HS-5 (cell line): ENCODE results near the gene PTPN12.
"Not testable (repeated sequence)": the region's sequence is repeated elsewhere in the genome, so short reads cannot be mapped to it uniquely, and the experiment has no call there.

ENCODE experiments used
- DNase-seq: peaks from one replicate; pipeline ENCODE4 v3.0.0-alpha.2; 2012; ENCODE audit warnings: low read depth

The PTPN12 gene

DNA sequence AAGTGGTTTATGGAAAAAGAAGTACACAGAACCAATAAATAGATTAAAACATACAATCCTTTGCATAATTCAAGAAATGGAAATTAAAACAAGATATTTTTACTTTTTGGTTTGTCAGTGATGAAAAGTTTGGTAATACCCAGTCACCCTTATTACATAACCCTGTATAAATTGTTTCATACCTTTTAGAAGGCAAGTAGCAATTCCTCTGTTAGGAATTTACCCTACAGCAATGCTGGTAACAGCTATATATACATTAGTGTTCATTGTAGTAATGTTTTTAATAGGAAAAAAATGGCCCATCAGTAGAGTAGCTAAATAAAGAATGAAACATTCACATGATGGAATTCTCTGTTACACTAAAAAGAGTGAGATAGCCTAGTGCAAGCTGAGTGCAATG lies 42.7 kb downstream of the PTPN12 start:
- DNase-seq: no peak

DNA sequence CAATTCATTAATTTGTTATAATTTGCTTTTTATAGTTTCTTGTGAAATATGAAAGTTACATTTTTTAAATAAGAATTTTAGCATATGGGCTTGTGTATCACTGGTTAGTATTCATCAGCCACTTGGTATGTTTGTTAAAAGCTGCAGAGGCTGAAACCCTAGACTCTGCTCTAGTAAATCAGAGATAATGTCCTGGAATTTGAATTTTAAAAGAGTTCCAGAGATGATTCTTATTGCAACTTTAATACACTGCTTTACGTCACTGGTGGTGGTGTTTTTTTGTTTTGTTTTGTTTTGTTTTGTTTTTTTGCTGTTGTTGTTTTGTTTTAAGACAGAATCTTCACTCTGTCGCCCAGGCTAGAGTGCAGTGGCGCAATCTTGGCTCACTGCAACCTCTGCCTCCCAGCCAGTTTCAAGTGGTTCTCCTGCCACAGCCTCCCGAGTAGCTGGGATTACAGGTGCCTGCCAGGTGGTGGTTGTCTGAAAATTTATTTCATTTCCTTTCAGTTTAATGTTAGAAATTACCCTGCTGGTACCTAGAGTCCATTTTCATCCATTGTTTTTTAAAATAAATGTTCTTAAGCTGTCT lies 43.8 kb downstream of the PTPN12 start:
- no peak for DNase-seq

DNA sequence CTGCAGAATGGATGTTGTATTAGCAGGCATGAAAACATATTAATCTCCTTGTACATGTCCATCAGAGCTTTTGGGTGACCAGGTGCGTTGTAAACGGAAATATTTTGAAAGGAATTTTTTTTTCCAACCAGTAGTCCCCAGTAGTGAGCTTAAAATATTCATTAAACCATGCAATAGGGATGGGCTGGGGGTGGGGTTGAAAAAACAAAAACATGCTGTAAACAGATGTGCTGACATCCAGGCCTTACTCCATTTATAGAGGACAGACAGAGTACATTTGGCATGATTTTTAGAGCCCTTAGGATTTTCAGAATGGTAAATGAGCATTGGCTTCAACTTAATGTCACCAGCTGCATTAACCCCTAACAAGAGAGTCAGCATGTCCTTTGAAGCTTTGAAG lies 50.2 kb downstream of the PTPN12 start:
- no peak for DNase-seq

DNA sequence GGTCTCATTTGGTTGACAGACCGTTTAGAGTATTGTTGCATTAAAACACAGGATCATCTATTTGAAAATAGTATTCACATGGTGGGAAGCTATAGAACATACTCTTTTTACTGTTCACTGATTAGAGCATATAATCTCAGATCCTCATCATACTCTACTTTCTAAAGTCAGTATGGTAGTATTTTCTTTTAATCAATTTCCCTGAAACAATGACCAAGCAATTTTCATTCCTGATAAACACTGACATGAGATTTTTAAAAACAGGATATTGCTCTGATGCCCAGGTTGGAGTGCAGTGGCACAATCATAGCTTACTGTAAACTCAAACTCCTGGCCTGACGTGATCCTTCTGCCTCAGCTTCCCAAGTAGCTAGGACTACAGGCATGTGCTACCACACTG lies 63.9 kb downstream of the PTPN12 start:
- no peak for DNase-seq

DNA sequence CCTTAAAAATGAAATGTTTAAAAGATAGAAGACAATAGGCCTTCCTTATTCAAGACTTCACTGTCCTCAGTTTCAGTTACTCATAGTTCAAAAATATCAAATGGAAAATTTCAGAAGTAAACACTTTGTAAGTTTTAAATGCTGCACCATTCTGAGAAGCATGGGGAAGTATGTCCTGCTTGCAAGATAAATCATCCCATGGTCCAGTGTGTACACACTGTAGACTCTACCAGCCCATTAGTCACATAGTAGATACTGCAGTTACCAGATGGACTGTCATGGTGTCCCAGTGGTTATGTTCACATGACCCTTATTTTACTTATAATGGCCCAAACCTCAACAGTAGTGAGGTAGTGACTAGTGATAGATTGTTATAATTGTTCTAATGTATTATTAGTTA lies 69.5 kb downstream of the PTPN12 start:
- DNase-seq: no peak

DNA sequence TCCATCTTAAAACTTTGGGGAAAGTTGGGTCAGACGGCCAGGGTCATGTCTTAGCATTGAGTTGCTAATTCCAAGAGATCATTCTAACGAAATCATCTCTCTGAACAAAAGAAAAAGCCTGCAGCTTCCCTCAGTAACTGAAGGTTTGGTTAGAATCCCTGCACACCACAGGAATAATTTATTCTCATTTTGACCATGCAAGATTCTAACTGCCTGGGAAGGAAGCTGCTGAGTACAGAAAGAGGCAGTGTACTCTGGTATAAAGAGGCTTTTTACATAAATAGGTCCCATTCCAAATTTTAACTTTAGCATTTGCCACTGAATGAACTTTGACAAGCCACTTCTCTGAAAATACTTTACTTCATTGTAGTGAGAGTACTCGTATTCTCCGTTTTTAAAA lies 82.2 kb downstream of the PTPN12 start:
- DNase-seq: no peak

DNA sequence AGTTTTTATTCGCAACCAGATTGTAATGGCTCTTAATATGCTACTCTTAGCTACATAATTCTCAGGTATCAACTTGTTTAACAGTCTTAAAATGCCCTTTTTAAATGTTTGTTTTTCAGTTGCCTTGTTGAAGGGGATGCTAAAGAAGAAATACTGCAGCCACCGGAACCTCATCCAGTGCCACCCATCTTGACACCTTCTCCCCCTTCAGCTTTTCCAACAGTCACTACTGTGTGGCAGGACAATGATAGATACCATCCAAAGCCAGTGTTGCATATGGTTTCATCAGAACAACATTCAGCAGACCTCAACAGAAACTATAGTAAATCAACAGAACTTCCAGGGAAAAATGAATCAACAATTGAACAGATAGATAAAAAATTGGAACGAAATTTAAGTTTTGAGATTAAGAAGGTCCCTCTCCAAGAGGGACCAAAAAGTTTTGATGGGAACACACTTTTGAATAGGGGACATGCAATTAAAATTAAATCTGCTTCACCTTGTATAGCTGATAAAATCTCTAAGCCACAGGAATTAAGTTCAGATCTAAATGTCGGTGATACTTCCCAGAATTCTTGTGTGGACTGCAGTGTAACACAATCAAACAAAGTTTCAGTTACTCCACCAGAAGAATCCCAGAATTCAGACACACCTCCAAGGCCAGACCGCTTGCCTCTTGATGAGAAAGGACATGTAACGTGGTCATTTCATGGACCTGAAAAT lies 89.7 kb downstream of the PTPN12 start:
- no peak for DNase-seq

DNA sequence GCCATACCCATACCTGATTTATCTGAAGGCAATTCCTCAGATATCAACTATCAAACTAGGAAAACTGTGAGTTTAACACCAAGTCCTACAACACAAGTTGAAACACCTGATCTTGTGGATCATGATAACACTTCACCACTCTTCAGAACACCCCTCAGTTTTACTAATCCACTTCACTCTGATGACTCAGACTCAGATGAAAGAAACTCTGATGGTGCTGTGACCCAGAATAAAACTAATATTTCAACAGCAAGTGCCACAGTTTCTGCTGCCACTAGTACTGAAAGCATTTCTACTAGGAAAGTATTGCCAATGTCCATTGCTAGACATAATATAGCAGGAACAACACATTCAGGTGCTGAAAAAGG lies 90.2 kb downstream of the PTPN12 start:
- no peak for DNase-seq

DNA sequence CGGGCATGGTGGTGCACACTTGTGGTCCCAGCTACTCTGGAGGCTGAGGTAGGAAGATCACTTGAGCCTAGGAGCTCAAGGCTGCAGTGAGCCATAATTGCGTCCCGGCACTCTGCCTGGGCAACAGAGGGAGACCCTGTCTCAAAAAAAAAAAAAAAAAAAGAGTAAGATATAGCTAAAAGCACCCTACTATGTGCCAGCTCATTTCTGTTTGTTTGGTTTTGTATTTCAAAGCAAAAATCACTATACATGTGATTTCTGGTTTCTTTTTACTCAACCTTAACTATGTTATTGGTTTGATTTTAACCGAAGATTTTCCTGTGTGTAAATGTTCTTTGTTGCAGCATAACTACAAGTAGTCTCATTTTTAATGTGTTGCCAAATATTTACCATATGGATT lies 92.7 kb downstream of the PTPN12 start:
- DNase-seq: no peak

DNA sequence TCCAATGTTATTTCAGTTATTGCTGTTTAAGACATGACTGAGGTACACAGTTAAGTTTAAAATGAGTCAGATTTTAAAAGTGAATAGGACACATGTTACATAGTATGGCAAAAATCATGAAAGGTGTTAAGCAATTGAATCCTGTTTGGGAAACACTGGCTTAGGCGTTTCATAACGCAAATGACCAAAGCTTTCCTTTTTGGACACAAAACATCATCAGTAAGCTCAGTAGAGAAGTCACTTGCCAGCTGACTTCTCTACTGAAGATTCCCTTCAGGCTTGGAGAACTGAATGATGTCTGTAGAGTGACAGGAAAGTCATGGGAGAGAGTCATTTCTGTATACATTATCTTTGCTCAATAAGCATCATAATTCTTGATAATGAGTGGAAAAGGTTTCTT lies 94.7 kb downstream of the PTPN12 start:
- no peak for DNase-seq

DNA sequence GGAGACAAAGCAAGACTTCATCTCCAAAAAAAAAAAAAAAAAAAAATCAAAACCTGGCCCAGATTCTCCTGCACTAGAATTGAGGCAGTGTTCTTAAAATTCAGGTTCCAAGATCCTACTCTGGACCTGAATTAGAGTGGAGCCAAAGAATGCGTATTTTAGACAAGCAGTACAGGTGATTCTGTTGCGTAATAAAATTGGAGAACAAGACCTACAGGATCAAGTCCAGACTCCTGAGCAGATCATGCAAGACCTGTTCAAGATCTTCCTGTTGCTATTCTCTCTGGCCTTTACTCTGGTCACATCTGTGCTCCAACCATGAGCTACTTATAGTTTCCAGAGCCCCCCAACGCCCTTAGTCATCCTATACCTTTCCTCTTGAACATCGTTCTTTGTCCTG lies 107.7 kb downstream of the PTPN12 start:
- no peak for DNase-seq

DNA sequence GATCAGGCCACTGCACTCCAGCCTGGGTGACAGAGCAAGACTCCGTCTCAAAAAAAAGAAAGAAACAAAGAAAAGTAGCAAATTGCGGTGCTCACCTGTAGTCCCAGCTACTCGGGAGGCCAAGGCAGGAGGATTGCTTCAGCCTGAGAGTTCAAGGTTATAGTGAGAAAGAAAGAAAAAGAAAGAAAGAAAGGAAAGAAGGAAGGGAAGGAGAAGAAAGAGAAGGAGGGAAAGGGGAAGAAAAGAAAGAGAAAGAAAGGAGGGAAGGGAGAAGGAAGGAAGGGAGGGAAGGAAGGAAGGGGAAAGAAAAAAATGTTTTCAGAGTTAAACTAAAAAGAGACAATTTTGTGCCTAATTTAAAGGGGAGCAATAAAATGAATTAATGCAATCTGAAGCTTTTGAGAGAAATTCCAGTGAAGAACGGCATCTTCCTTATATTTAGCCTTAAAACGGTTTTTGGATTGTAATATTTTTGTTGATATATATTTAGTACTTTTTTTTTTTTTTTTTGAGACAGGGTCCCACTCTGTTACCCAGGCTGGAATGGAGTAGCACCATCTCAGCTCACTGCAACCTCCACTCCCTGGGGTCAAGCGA lies 111.7 kb downstream of the PTPN12 start:
- DNase-seq: no peak

DNA sequence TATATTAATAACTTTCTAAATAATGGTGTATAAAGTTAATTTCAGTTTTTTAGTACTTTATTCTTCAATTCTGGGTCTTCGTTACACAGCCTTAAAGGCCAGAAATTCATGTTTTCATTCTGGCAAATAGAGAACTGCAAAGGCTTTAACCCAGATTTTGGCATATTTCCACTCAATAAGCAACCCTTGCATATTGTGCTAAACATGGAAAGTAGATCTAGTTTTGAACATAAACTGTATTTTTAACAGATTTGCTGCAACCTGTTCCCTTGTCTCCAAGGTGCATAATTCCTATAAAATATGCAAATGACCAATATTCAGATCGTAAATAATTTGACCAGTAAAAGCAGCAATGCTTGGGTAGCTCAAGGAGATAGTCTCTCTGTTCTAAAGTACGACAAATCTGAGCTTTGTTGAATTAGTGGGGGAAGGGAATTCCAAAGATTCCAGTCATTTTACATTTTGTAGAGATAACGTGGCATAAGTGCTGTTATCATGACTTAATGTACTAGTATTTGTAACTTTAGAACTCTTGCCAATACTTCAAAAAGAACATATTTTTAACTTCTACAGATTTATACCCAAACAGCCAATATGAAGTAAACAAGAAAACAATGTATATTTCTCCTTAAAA lies 112.7 kb downstream of the PTPN12 start:
- peak; percentile 49 for DNase-seq

DNA sequence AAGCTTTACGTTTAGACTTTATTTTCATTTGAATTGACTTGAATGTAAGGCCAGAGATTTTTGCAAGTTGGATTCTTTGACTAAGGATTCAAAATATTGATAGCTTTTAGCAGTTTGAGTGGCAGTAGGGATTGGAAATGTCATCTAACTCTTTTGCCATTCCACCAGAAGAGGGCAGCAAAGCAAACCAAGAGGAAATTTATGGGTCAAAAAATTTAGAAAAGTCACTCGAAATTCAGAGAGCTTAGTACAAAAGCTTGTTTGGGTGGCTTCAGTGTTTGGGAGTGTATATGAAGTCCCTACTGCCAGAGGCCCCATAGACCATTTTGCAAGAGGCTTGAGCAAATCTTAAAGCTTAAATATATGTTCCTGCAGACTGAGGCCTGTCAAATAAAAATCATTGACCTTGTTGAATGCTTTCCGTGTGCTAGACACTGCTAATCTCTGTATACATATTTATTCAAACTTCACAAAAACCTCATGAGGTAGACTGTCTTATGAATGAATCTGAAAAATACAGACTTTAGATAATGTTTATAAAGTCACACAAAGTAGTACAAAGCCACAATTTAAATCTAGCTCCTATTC lies 114.6 kb downstream of the PTPN12 start:
- DNase-seq: no peak

DNA sequence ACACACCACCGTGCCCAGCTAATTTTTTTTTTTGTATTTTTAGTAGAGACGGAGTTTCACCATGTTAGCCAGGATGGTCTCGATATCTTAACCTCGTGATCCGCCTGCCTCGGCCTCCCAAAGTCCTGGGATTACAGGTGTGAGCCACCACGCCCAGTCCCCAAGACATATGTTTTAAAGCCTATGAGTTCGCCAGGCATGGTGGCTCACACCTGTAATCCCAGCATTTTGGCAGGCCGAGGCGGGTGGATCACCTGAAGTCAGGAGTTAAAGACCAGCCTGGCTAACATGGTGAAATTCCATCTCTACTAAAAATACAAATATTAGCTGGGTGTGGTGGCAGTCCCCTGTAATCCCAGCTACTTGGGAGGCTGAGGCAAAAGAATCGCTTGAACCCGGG lies 115.7 kb downstream of the PTPN12 start:
- not testable (repeated sequence) for DNase-seq

DNA sequence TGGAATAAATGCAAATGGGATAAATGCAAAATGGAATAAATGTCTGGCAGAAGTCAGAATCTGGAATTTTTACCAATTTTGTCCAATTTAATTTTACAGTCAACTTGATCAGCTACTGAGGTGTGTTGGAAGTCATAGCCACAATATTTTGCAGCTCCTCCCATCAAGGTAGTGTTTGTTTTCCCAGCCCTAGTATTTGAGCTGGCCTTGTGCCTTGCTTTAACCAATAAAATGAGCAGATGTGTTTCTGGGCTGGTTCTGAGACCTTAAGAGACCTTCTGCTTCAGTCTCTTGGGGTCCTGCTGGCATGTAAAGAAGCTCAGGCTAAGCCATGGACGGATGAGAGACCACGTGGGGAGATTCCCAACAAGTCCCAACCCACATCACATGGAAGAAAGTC lies 116.5 kb downstream of the PTPN12 start:
- no peak for DNase-seq

DNA sequence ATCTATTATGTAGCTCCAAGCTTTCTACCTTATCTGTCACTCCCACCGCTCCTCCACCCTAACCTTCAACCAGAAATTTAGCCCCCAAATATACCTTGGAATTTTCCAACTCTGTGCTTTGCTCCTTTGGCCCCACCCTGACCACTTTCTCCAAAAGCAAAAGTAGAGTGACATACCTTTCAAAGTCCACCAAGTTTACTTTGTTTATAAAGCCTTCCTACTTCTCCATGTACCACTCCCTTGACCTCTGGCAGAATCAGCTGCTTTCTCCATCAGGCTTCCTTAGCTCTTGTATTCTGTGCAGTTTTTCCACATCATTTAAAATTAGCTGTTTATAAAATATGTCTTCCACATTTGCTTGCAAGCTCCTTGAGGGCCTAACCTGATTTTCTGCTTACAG lies 118.3 kb downstream of the PTPN12 start:
- no peak for DNase-seq

DNA sequence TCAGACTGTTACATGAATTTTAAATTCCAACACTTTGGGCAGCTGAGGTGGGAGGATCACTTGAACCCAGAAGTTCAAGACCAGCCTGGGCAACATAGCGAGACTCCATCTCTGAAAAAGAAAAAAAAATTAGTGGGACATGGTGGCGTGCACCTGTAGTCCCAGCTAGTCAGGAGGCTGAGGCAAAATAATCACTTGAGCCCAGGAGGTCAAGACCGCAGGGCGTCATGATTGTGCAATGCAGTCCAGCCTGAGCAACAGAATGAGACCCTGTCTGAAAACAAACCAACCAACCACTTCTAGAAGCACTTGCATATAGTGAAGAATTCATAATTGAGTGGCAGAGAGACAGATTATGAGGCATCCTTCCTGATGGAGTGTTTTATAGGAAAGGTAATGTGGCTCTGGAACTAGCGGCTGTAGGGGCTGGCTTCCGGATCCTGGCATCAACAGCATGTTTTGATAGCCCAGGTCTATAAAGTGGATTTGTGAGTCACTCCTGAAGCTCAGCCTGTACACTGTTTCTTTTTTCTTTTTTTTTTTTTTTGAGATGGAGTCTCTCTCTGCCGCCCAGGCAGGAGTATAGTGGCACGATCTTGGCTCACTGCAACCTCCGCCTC lies 118.9 kb downstream of the PTPN12 start:
- no peak for DNase-seq

DNA sequence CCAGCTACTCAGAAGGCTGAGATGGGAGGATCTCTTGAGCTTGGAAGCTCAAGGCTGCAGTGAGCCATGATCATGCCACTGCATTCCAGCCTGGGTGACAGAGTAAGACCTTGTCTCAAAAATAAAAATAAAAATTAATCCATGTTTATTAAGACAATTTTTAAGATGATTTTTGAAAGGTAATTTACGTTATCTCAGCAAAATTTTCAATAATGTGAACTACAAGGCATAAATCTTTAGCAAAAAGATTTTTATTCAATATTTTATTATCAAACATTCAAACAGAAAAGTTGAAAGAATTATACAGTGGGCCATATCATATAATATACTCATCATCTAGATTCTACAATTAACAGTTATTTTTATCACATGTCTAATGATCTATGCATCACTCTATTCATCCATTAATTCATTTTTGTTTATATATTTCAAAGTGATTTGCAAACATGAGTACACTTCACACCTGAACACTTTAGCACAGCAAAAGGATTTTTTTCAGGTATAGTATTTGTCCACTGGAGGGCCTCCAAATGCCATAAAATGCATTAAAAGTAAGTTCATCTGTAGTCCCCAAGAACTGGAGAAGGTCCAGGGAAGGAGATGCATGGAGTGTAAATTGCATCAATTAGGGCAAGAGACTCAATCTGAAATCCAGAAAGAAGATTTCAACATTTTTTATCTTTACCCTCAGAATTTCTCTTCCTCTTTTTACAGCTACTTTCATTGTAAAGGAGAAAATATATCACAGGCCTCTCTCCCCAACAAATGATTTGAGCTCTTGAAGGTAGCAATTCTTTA lies 120.5 kb downstream of the PTPN12 start:
- DNase-seq: no peak

DNA sequence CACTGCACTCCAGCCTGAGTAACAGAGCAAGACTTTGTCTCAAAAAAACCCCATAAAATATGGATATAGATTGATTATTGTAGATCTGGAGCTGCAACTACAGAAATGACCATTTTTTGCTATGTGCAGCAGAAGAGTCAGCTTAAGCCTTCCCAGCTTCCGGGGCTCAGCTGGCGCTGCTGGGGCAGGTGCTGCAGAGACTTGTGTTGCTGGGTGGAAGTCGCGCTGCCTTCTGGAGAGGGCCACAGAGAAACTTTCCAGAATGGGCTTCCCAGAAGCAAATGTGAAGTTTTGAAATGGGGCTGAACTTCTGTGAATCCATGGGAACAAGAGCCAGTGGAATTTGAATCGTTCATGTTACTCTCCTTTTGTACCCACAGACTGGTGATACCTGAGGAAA lies 121.8 kb downstream of the PTPN12 start:
- no peak for DNase-seq

DNA sequence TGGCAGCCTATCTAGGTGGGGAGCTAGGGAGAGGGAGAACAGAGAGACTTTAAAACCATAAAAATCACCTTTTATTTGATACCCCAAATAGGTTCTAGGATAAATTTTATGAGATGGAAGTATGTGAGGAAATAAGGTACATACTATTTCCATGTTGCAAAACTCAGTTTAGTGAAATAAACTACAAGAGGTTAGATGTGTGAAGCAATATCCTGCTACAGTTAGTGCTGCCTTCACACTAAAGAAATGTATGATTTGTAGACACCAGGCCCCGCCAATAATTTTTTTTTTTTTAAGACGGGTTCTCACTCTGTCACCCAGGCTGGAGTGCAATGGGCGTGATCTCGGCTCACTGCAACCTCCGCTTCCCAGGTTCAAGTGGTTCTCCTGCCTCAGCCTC lies 124.7 kb downstream of the PTPN12 start:
- DNase-seq: no peak

DNA sequence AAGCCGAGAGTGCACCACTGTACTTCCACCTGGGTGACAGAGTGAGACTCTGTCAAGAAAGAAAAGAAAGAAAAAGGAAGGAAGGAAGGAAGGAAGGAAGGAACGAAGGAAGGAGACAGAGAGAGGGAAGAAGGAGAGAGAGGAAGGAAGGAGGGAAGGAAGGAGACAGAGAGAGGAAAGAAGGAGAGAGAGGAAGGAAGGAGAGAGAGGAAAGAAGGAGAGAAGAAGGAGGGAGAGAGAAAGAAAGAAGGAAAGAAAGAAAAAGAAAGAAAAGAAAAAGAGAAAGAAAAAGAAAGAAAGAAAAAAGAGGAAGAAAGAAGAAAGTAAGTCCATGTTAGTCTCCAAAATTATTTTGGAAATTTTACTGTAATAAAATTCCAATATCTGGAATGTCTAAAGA lies 125.8 kb downstream of the PTPN12 start:
- DNase-seq: no peak
